Kidney epithelial cell (primary cell): Measurements from ENCODE around the gene KCNQ1. TPM values are rescaled to one million over a fixed set of nuclear protein-coding genes. Genes with fewer than 3 reads are reported as not detected.

Source experiments
- DNase-seq: peaks from one replicate; pipeline ENCODE4 v3.0.0-alpha.2; 2010; ENCODE audit warnings: low read depth
- H3K27me3 ChIP-seq: 2 replicates; pipeline ENCODE4 v1.6.0; 2011; ENCODE audit warnings: low read length; ENCODE audit not compliant: control insufficient read depth, insufficient read depth
- H3K36me3 ChIP-seq: 2 replicates; pipeline ENCODE4 v1.5.1; 2011; ENCODE audit warnings: low read length; ENCODE audit not compliant: control insufficient read depth, insufficient read depth
- H3K4me3 ChIP-seq: 2 replicates; pipeline ENCODE4 v1.5.1; 2011; ENCODE audit warnings: low read depth, mild to moderate bottlenecking, control low read depth, low read length
- CTCF ChIP-seq: IDR thresholded peaks from 2 replicates; pipeline ENCODE4 v1.5.1; 2011; ENCODE audit warnings: mild to moderate bottlenecking, moderate library complexity, low read length, control low read depth, inconsistent platforms; ENCODE audit not compliant: insufficient read depth, poor library complexity, severe bottlenecking
- total RNA-seq: library from RNA; depleted of rRNA; stranded (reverse); fragments of >200 nt; gene quantifications from 2 replicates; pipeline ENCODE4 v1.2.3, GENCODE V29; 2015

The KCNQ1 gene
- total RNA-seq, 1 donor from 2014 or later = 2.3 TPM

GRCh38 chr11:2888266-2888968 is 443.6 kb downstream of the KCNQ1 start:
- DNase-seq = no peak

GRCh38 chr11:2889362-2890273 is 444.8 kb downstream of the KCNQ1 start:
- Histone ChIP-seq H3K4me3 (no peak overlapping the region), H3K36me3 (no peaks in the 10 kb centered on the region), H3K27me3 (no peaks in the 10 kb centered on the region)
- TF ChIP-seq CTCF = no peak
- no peak for DNase-seq

More at GRCh38 chr11:2888266-2888968, 443.6 kb downstream of the KCNQ1 start:
- Histone ChIP-seq H3K4me3 (no peak overlapping the region), H3K27me3 (peaks cover 2% of the 10 kb centered on the region), H3K36me3 (no peaks in the 10 kb centered on the region)
- TF ChIP-seq CTCF = peak; percentile 98

- TF ChIP-seq CTCF = no peak
- no peak overlapping the region for H3K4me3 ChIP-seq
- H3K27me3 ChIP-seq = no peaks in the 10 kb centered on the region
- no peak for DNase-seq
- no peaks in the 10 kb centered on the region for H3K36me3 ChIP-seq
These were observed 445.9 kb downstream of the KCNQ1 start for GRCh38 chr11:2890466-2891294.

- no peak for DNase-seq
- peak; percentile 37 for TF ChIP-seq CTCF
- H3K4me3 ChIP-seq = no peak overlapping the region
- H3K27me3 ChIP-seq = no peaks in the 10 kb centered on the region
- no peaks in the 10 kb centered on the region for H3K36me3 ChIP-seq
These were observed 446.8 kb downstream of the KCNQ1 start for GRCh38 chr11:2891326-2892214.
